ENCODE measurements around the gene PNN.
"Not testable (repeated sequence)": the region's sequence is repeated elsewhere in the genome, so short reads cannot be mapped to it uniquely, and the experiment has no call there.

PNN gene

GRCh38 chr14:39229601-39230110 is 54.6 kb downstream of the PNN start:
- H3K36me3 ChIP-seq (ENCODE audit: insufficient read depth, low read length) = no peaks in the 10 kb centered on the region
- no peaks in the 10 kb centered on the region; the same call in 1 of the 2 replicates for H3K4me1 ChIP-seq (ENCODE audit: insufficient read depth, low read length)
- H3K9ac ChIP-seq (ENCODE audit: low read depth, low read length) = no peak overlapping the region
- H3K9me3 ChIP-seq (ENCODE audit: control insufficient read depth, insufficient read depth, low read length) = no peaks in the 10 kb centered on the region

- Histone ChIP-seq H3K36me3 (ENCODE audit: insufficient read depth, low read length) (no peaks in the 10 kb centered on the region), H3K9me3 (ENCODE audit: control insufficient read depth, insufficient read depth, low read length) (no peaks in the 10 kb centered on the region), H3K9ac (ENCODE audit: low read depth, low read length) (no peak overlapping the region), H3K4me1 (ENCODE audit: insufficient read depth, low read length) (no peaks in the 10 kb centered on the region; the same call in 1 of the 2 replicates)
Measured at GRCh38 chr14:39230416-39231035, 55.5 kb downstream of the PNN start.

GRCh38 chr14:39231751-39232553 is 56.9 kb downstream of the PNN start:
- not testable (repeated sequence) for H3K4me1 ChIP-seq (ENCODE audit: insufficient read depth, low read length); H3K9ac ChIP-seq (ENCODE audit: low read depth, low read length); H3K9me3 ChIP-seq (ENCODE audit: control insufficient read depth, insufficient read depth, low read length)

More at GRCh38 chr14:39231751-39232553, 56.9 kb downstream of the PNN start:
- not testable (repeated sequence) for H3K36me3 ChIP-seq (ENCODE audit: insufficient read depth, low read length)

Data from ES-I3 (cell line).